GM18867 (cell line): Measurements from ENCODE around the gene CRYGN.

Experiments used
- ATAC-seq: cut with Tn5 transposase; IDR thresholded peaks from one replicate; pipeline ENCODE4 v1.9.1; 2021; ENCODE audit warnings: mild to moderate bottlenecking, moderate library complexity; ENCODE audit not compliant: unreplicated experiment

Gene CRYGN

DNA sequence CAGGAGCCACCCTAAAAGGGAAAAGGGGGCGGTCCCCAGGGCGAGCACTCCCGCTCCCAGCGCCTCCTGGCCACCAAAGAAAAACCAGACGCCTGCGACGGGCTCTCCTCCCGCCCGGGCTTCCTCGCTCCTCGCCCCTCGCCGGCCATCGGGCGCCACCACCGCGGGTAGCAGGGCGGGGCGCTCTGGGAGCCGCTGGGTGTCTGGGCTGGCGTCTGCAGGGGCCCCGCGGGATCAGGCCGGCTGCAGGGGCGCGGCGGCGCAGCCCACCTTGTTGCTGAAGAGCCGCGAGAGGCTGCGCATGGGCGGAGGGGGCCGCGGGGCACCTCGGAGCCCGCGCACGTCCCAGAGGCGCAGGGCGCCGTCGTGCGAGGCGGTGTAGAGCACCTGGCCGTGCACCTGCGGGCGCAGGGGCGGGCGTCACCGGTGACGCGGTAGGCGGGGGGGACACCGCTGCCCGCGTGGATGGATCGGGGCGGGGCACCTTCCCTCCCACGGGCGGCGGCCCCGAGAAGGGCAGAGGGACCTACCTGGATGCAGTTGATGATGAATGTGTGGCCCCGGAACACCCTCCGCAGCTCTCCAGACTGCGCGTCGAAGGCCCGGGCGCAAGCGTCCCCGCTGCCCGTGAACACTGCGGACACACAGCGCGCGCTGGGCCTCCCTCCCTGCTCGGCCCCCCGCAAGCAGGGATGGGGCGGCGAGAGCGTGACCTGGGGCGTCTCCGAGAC is 58.4 kb downstream of the CRYGN start:
- ATAC-seq = no peak

DNA sequence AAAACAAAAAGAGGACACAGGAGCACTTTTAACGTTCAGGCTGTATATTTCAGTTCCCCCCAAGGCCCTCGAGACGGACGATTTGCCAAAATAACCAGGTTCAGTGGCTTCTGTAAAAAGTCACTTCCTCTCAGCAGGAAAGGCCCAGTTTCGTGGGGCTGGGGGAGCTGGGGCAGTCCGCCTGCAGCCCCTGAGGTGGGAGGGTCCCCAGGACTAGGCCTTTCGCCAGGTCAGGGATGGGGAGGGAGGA is 58.9 kb downstream of the CRYGN start:
- ATAC-seq = no peak

DNA sequence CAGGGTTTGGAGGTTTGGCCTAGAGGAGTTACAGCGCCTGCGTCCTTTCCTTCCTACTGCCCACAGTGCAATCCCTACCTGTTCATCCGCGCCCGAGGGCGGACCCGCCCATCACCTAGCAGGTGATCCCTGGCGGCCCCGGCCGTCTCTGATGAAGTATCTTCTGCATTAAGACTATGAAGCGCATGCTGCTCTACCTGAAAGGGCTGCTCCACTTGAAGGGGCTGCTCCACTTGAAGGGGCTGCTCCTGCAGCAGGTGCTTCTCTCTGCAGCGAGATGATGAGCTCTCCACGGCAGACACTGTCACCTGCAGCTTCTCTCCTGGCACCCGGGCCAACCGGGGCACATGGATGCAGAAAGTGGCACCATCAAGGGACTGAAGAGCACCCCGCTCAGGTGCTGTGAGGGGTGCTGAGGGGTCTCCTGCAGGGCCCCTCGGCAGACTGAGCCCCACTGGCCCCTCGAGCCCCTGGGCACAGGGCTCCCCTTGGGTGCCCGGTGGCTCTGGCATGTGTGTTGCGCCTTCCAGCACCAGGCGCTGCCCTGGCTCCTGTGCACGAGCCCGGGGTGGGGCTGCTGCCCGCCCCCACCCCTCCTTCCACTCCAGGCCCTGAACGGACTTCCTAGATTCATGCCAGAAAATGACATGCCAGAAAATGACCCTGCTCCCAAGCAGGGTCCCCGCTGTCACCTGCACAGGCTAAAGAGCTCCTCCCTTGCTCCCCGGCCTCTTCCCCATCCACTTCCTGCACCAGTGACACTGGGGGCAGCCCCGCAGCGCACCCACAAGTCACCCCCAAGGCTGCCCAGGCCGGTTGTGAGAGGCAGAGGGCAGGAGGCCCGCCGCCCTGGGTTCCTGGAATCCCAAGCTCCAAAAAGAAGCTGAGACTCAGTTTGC is 59.5 kb downstream of the CRYGN start:
- no peak for ATAC-seq

DNA sequence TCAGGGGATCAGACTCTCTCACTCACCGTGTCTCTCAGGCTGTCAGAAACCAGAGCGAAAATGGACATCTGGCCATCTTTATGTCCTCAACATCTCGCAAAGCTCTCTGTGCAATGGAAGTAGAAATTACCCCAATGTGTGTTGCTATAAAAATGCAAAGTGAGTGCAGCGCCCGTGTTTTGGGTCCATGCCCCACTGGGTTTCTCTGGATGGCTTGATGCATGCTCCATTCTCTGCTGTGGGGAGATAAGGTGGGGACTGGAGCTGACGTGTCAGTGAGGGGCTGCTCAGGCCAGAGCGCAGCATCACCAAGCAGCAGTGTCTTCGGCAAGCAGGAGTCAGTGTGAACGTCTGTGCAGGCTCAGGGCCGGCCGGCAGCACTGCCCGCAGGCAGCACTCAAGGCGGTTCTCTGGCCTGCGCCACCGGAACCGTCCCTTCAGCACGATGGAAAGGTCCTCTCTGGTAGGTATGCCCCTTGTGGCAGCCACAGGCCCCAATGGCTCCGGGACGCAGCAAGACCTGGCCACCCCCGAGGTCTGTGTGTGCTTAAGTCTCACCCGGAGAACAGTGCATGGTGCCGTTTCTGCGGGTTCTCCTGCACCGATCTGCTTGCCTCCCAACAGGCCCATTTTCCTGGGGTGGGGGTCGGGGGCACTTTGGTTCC is 60.3 kb downstream of the CRYGN start:
- no peak for ATAC-seq

DNA sequence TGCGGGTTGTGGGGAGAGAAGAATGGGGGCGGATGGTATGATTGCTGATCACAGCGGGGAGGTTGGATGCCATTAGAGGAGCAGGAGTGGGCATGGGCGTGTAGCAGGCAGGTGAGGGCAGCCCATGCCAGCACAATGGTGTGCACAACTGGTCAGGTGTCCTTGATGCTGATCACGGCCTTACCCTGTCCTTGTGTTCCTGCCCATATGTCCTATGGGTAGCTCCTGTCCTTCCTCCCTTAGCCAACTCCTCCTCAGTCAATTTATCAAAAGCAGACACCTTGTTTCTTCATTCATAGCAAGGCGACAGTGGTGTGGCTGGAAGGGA is 60.8 kb downstream of the CRYGN start:
- ATAC-seq = no peak
